Measurements from ENCODE around the gene CLEC3B. TPM values are rescaled to one million over a fixed set of nuclear protein-coding genes. Genes with fewer than 3 reads are reported as not detected.

CLEC3B gene
- total and polyA plus RNA-seq, 2 of the 8 experiments (the other 6 are each of a cell fraction or from before 2014, with no cell fraction given) = 0.32 TPM; not detected in 1

GRCh38 chr3:44988073-44988472 lies 38.0 kb upstream of the CLEC3B start:
- POLR2A ChIA-PET (ENCODE audit: partially characterized antibody) = interaction anchor here (0.6 to 6.6 kb wide), 4 partner anchors 12 to 392 kb away, joined by 3 to 48 read pairs (median 4); partner anchors contain the start of genes EXOSC7 and ZDHHC3
- no peak for FAIRE-seq
- no peak for TF ChIP-seq SP1 (IDR thresholded peaks at IDR 0.05; ENCODE audit: low read depth, low read length)
- TF ChIP-seq SIN3A (conservative IDR thresholded peaks at IDR 0.05 in 1 of 2, IDR thresholded peaks at IDR 0.05 in 1 of 2; ENCODE audit: low read depth in 1 of 2, low read length in 2 of 2) = no peak
- no peak for TF ChIP-seq BRCA1 (IDR thresholded peaks at IDR 0.05; ENCODE audit: low read depth, low read length)
- no peak for TF ChIP-seq JUND (IDR thresholded peaks at IDR 0.05; ENCODE audit: low read length)
- no peak for TF ChIP-seq MAFK (IDR thresholded peaks at IDR 0.05; ENCODE audit: low read depth, low read length)
- no peak for TF ChIP-seq CTCF (IDR thresholded peaks at IDR 0.05; ENCODE audit: control extremely low read depth in 1 of 3, insufficient read depth in 1 of 3, low read depth in 1 of 3, low read length in 3 of 3)
- no peak for TF ChIP-seq SIX5 (IDR thresholded peaks at IDR 0.05; ENCODE audit: low read depth, low read length)
- no peak for TF ChIP-seq USF2 (IDR thresholded peaks at IDR 0.05; ENCODE audit: low read length)
- TF ChIP-seq ASH2L (IDR thresholded peaks at IDR 0.05; ENCODE audit: low read length) = no peak
- no peak for TF ChIP-seq GTF2F1 (IDR thresholded peaks at IDR 0.05; ENCODE audit: borderline replicate concordance, low read depth, low read length)

More at GRCh38 chr3:44988073-44988472, 38.0 kb upstream of the CLEC3B start:
- Histone ChIP-seq H2BK5ac (ENCODE audit: low read depth, low read length) (no peak overlapping the region), H2AFZ (ENCODE audit: low read length) (no peak overlapping the region), H3K23me2 (ENCODE audit: low read depth, low read length) (no peaks in the 10 kb centered on the region), H3K79me1 (ENCODE audit: low read depth, low read length) (peaks cover 3% of the 10 kb centered on the region; the same call in 1 of the 2 replicates), H3K27me3 (replicated peaks in 1 of 4; ENCODE audit: control insufficient read depth in 3 of 4, extremely low read depth in 1 of 4, insufficient read depth in 3 of 4, low read length in 3 of 4) (no peaks in the 10 kb centered on the region), H2BK15ac (ENCODE audit: low read length) (no peak overlapping the region), H2BK20ac (ENCODE audit: low read length) (no peak overlapping the region), H3K23ac (ENCODE audit: insufficient read length) (no peak overlapping the region), H3K56ac (replicated peaks; ENCODE audit: insufficient read length, low read depth, low read length) (peak overlapping the region; percentile 62), H4K5ac (ENCODE audit: insufficient read length, low read depth, low read length) (no peak overlapping the region), H3K4me2 (ENCODE audit: insufficient read depth in 1 of 2, low read depth in 2 of 2, low read length in 2 of 2) (no peak overlapping the region), H3K36me3 (ENCODE audit: control insufficient read depth in 2 of 4, insufficient read depth in 4 of 4, low read length in 3 of 4) (peaks cover 5 to 40% (median 24%) of the 10 kb centered on the region in 4 experiments; a peak in 6 of 8 replicates), H4K20me1 (replicated peaks in 1 of 2; ENCODE audit: control insufficient read depth in 1 of 2, insufficient read depth in 2 of 2, low read length in 2 of 2) (peaks cover 2 to 10% of the 10 kb centered on the region in 2 experiments), H3K4ac (replicated peaks; ENCODE audit: insufficient read length, low read depth, low read length) (no peak overlapping the region), H4K91ac (replicated peaks; ENCODE audit: insufficient read length, low read length) (no peak overlapping the region), H3K4me3 (ENCODE audit: extremely low read depth in 1 of 4, insufficient read depth in 2 of 4, low read depth in 3 of 4, low read length in 4 of 4) (no peak overlapping the region), H3K9me3 (ENCODE audit: insufficient read depth in 2 of 2, low read depth in 1 of 2, low read length in 1 of 2) (peaks cover 2 to 11% of the 10 kb centered on the region in 2 experiments; a peak in 1 of 4 replicates), H3K18ac (ENCODE audit: extremely low read depth, low read length) (no peak overlapping the region), H4K8ac (ENCODE audit: extremely low read depth, insufficient read depth, low read length) (no peak overlapping the region), H3K4me1 (replicated peaks in 1 of 4; ENCODE audit: control insufficient read depth in 3 of 4, insufficient read depth in 4 of 4, low read length in 3 of 4) (peaks cover 0 to 4% (median 2%) of the 10 kb centered on the region in 4 experiments; a peak in 4 of 7 replicates), H3K9ac (replicated peaks in 1 of 4; ENCODE audit: extremely low read depth in 1 of 4, low read depth in 3 of 4, low read length in 3 of 4) (no peak overlapping the region), H3K79me2 (ENCODE audit: control insufficient read depth in 1 of 2, insufficient read depth in 2 of 2, low read length in 2 of 2) (peaks cover 11 to 70% of the 10 kb centered on the region in 2 experiments), H2AK5ac (ENCODE audit: low read depth, low read length) (no peak overlapping the region), H3K14ac (ENCODE audit: insufficient read length) (no peak overlapping the region), H2BK12ac (ENCODE audit: low read depth, low read length) (no peak overlapping the region), H3K27ac (ENCODE audit: low read depth, low read length) (no peak overlapping the region), H2BK120ac (replicated peaks; ENCODE audit: low read depth, low read length) (no peak overlapping the region)
- WGBS, 2 experiments (ENCODE audit: extremely low coverage in 1 of 2, insufficient coverage in 1 of 2, insufficient read length in 1 of 2, insufficient replicate concordance in 2 of 2, low coverage in 1 of 2, low lambda C conversion rate in 2 of 2, missing lambda C conversion rate in 1 of 2) = 100% methylated on average over 2 of the region's 2 CpGs; no CpG with 5 or more reads in 1 of the 2 experiments
- CTCF ChIA-PET (ENCODE audit: partially characterized antibody) = interaction anchor here (1.0 to 3.0 kb wide), 5 partner anchors 10 to 29 kb away, joined by 3 to 29 read pairs (median 6); partner anchors contain the start of genes EXOSC7 and ZDHHC3
- DNase-seq (ENCODE audit: low read depth in 1 of 2, low spot score in 2 of 2) = no peak
